Measurements from ENCODE around the gene AADACL2. TPM values are rescaled to one million over a fixed set of nuclear protein-coding genes. Genes with fewer than 3 reads are reported as not detected.

Gene AADACL2
- total RNA-seq, 3 donors from 2014 or later, result 0.16 to 0.73 TPM; not detected in 1

GRCh38 chr3:151690645-151691044 lies 43.1 kb upstream of the AADACL2 start:
- H3K4me1 ChIP-seq, result no peaks in the 10 kb centered on the region
- intact Hi-C loops (cut with DNase I; ENCODE audit: low total_unique reads), result loop anchor here (5.0 kb wide), 1 partner anchor 487 kb away; no protein-coding TSS in a partner anchor
- H3K36me3 ChIP-seq, result no peaks in the 10 kb centered on the region
- DNase-seq (ENCODE audit: low spot score in 2 of 2), result no peak
- no peak overlapping the region for H3K27ac ChIP-seq
- no peaks in the 10 kb centered on the region for H3K27me3 ChIP-seq
- TF ChIP-seq POLR2A (IDR thresholded peaks at IDR 0.05) (no peak), CTCF (IDR thresholded peaks at IDR 0.05) (no peak), POLR2AphosphoS5 (IDR thresholded peaks at IDR 0.05) (no peak)
- H3K4me3 ChIP-seq, result no peak overlapping the region
- H3K9me3 ChIP-seq, result no peaks in the 10 kb centered on the region

GRCh38 chr3:151697496-151697895 lies 36.2 kb upstream of the AADACL2 start:
- Histone ChIP-seq H3K27ac (no peak overlapping the region), H3K4me3 (no peak overlapping the region), H3K36me3 (no peaks in the 10 kb centered on the region), H3K9me3 (peaks cover 0 to 9% of the 10 kb centered on the region in 2 donors), H3K27me3 (no peaks in the 10 kb centered on the region), H3K4me1 (no peaks in the 10 kb centered on the region)
- no peak for DNase-seq (ENCODE audit: low spot score in 2 of 2)
- intact Hi-C loops (cut with DNase I; ENCODE audit: low total_unique reads), result no loop called here
- no peak for TF ChIP-seq POLR2AphosphoS5 (IDR thresholded peaks at IDR 0.05)
- no peak for TF ChIP-seq CTCF (IDR thresholded peaks at IDR 0.05)
- no peak for TF ChIP-seq POLR2A (IDR thresholded peaks at IDR 0.05)

GRCh38 chr3:151707216-151707615 lies 26.5 kb upstream of the AADACL2 start:
- TF ChIP-seq POLR2A (IDR thresholded peaks at IDR 0.05) (no peak), CTCF (IDR thresholded peaks at IDR 0.05) (no peak), POLR2AphosphoS5 (IDR thresholded peaks at IDR 0.05) (no peak)
- no peak for DNase-seq (ENCODE audit: low spot score in 2 of 2)
- intact Hi-C loops (cut with DNase I; ENCODE audit: low total_unique reads), result no loop called here
- Histone ChIP-seq H3K36me3 (no peaks in the 10 kb centered on the region), H3K27ac (no peak overlapping the region), H3K27me3 (no peaks in the 10 kb centered on the region), H3K9me3 (peaks cover 6 to 12% of the 10 kb centered on the region in 2 donors), H3K4me3 (no peak overlapping the region), H3K4me1 (no peaks in the 10 kb centered on the region)

- TF ChIP-seq CTCF (IDR thresholded peaks at IDR 0.05), result no peak
- TF ChIP-seq POLR2A (IDR thresholded peaks at IDR 0.05), result no peak
- Histone ChIP-seq H3K4me1 (no peaks in the 10 kb centered on the region), H3K9me3 (peaks cover 9 to 10% of the 10 kb centered on the region in 2 donors), H3K27me3 (no peaks in the 10 kb centered on the region), H3K4me3 (no peak overlapping the region), H3K27ac (no peak overlapping the region), H3K36me3 (no peaks in the 10 kb centered on the region)
- intact Hi-C loops (cut with DNase I; ENCODE audit: low total_unique reads), result no loop called here
- no peak for DNase-seq (ENCODE audit: low spot score in 2 of 2)
Measured at GRCh38 chr3:151708868-151709267, 24.9 kb upstream of the AADACL2 start.

- H3K9me3 ChIP-seq, result peaks cover 9 to 10% of the 10 kb centered on the region in 2 donors
- no peaks in the 10 kb centered on the region for H3K27me3 ChIP-seq
- intact Hi-C loops (cut with DNase I; ENCODE audit: low total_unique reads), result no loop called here
- TF ChIP-seq POLR2AphosphoS5 (IDR thresholded peaks at IDR 0.05) (no peak), POLR2A (IDR thresholded peaks at IDR 0.05) (no peak), CTCF (IDR thresholded peaks at IDR 0.05) (no peak)
- no peak overlapping the region for H3K27ac ChIP-seq
- DNase-seq (ENCODE audit: low spot score in 2 of 2), result no peak
- no peak overlapping the region for H3K4me3 ChIP-seq
- H3K36me3 ChIP-seq, result peaks cover 7% of the 10 kb centered on the region
- H3K4me1 ChIP-seq, result no peaks in the 10 kb centered on the region
Measured at GRCh38 chr3:151709847-151710246, 23.9 kb upstream of the AADACL2 start.
